ENCODE data around the gene RND3. TPM values are rescaled to one million over a fixed set of nuclear protein-coding genes. Genes with fewer than 3 reads are reported as not detected.

Gene RND3
- total and polyA plus RNA-seq, 2 of the 13 experiments (the other 11 are each of a cell fraction or from before 2014, with no cell fraction given), result 0.13 to 0.42 TPM

DNA sequence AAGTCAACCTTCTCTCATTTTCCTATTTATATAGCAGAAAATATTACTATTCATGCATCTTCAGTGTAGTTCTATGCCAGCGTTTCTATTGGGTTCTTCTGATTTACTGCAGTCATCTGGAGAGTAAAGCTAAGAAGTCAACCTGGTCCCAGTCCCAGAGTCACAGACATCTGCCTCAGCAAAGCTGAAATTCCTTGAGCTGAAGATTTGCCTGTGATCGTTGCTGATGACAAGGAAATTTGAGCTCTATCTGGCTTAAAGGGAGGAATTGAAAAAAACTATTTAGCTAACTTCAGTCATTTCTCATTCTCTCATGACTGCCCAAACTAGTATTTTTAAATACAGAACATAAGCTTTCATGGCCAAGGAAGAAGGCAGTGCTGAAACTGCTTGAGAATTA is 45.7 kb downstream of the RND3 start (continued):
- TF ChIP-seq, protein P1, sequence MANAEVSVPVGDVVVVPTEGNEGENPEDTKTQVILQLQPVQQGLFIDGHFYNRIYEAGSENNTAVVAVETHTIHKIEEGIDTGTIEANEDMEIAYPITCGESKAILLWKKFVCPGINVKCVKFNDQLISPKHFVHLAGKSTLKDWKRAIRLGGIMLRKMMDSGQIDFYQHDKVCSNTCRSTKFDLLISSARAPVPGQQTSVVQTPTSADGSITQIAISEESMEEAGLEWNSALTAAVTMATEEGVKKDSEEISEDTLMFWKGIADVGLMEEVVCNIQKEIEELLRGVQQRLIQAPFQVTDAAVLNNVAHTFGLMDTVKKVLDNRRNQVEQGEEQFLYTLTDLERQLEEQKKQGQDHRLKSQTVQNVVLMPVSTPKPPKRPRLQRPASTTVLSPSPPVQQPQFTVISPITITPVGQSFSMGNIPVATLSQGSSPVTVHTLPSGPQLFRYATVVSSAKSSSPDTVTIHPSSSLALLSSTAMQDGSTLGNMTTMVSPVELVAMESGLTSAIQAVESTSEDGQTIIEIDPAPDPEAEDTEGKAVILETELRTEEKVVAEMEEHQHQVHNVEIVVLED (CRISPR knock-in tag; IDR thresholded peaks at IDR 0.05; ENCODE audit: borderline replicate concordance), result no peak
- TF ChIP-seq KLF9 (CRISPR knock-in tag; IDR thresholded peaks at IDR 0.05; ENCODE audit: low read depth) (no peak), ZC3H4 (CRISPR knock-in tag; IDR thresholded peaks at IDR 0.05; ENCODE audit: borderline replicate concordance) (no peak), ZNF567 (CRISPR knock-in tag; IDR thresholded peaks at IDR 0.05; ENCODE audit: borderline replicate concordance) (no peak), TBL1XR1 (IDR thresholded peaks at IDR 0.05; ENCODE audit: borderline replicate concordance, low read length, partially characterized antibody) (no peak), NFKB2 (CRISPR knock-in tag; IDR thresholded peaks at IDR 0.05; ENCODE audit: borderline replicate concordance) (no peak), MAFK (conservative IDR thresholded peaks at IDR 0.05 in 1 of 2, IDR thresholded peaks at IDR 0.05 in 1 of 2; ENCODE audit: low read length in 2 of 2) (no peak), ZNF12 (CRISPR knock-in tag; IDR thresholded peaks at IDR 0.05) (no peak), SMARCC2 (IDR thresholded peaks at IDR 0.05) (no peak)
- TF ChIP-seq, protein P2, sequence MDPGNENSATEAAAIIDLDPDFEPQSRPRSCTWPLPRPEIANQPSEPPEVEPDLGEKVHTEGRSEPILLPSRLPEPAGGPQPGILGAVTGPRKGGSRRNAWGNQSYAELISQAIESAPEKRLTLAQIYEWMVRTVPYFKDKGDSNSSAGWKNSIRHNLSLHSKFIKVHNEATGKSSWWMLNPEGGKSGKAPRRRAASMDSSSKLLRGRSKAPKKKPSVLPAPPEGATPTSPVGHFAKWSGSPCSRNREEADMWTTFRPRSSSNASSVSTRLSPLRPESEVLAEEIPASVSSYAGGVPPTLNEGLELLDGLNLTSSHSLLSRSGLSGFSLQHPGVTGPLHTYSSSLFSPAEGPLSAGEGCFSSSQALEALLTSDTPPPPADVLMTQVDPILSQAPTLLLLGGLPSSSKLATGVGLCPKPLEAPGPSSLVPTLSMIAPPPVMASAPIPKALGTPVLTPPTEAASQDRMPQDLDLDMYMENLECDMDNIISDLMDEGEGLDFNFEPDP (CRISPR knock-in tag; conservative IDR thresholded peaks at IDR 0.05), result no peak

DNA sequence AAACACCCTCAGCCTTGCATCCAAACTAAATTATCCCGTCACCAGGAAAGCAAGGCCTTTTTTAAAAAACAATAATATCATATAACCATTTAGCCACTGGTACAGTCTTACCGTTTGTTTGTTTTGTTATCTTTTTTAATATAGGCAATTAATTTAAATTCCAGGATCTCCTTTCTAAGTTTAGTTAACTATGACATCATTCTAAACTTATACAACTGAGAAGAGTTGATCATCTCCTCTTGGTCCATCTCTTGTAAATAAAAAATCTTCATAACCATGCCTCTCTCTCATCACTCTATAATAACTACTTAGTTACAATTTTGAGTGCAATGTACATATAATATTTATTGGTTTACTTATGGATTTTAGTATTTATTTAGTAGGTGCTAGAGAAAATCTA is 46.2 kb downstream of the RND3 start:
- no peaks in the 10 kb centered on the region for H3K4me1 ChIP-seq (ENCODE audit: insufficient read depth, low read length)
- WGBS (ENCODE audit: low lambda C conversion rate), result 1% methylated on average over 2 of the region's 2 CpGs
- no TSS peak for BruUV-seq (replicated peaks)
- FAIRE-seq (no peak), DNase-seq (ENCODE audit: low spot score) (no peak), ATAC-seq (no peak)
- peaks cover 18% of the 10 kb centered on the region; the same call in 1 of the 2 replicates for H3K9me3 ChIP-seq (ENCODE audit: low read length)
- CTCF ChIA-PET (ENCODE audit: low intra/inter-chr PET ratio, low total read pairs), result no interaction called here
- intact Hi-C loops (cut with micrococcal nuclease; ENCODE audit: unreplicated experiment) (no loop called here), in situ Hi-C loops (cut with HindIII; ENCODE audit: extremely low pct_ligation_motif_present, low pct_unique_long_range_greater_than_20kb) (no loop called here)
- no peak overlapping the region for H3K27ac ChIP-seq (ENCODE audit: extremely low read length, insufficient read depth, low read length)
- no peaks in the 10 kb centered on the region for H3K36me3 ChIP-seq (replicated peaks in 1 of 2; ENCODE audit: control insufficient read depth in 1 of 2, insufficient read depth in 2 of 2, low read length in 2 of 2)
- H3K79me2 ChIP-seq (ENCODE audit: insufficient read depth, low read length), result no peaks in the 10 kb centered on the region
- no peak overlapping the region for H2AFZ ChIP-seq (ENCODE audit: low read length)
- no peak overlapping the region for H3K9ac ChIP-seq (ENCODE audit: insufficient read depth, low read depth, low read length)
- H3K4me3 ChIP-seq (replicated peaks in 1 of 3; ENCODE audit: insufficient read depth in 1 of 3, low read depth in 2 of 3, low read length in 3 of 3), result no peak overlapping the region
- H3K27me3 ChIP-seq (ENCODE audit: control insufficient read depth in 1 of 2, insufficient read depth in 2 of 2, low read length in 2 of 2), result no peaks in the 10 kb centered on the region
- POLR2A ChIA-PET, result no interaction called here
- H3K4me2 ChIP-seq (ENCODE audit: low read depth, low read length), result no peak overlapping the region
- H4K20me1 ChIP-seq (ENCODE audit: insufficient read depth, low read length), result no peaks in the 10 kb centered on the region
- TF ChIP-seq, protein P3, sequence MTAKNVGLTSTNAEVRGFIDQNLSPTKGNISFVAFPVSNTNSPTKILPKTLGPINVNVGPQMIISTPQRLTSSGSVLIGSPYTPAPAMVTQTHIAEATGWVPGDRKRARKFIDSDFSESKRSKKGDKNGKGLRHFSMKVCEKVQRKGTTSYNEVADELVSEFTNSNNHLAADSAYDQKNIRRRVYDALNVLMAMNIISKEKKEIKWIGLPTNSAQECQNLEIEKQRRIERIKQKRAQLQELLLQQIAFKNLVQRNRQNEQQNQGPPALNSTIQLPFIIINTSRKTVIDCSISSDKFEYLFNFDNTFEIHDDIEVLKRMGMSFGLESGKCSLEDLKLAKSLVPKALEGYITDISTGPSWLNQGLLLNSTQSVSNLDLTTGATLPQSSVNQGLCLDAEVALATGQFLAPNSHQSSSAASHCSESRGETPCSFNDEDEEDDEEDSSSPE (CRISPR knock-in tag; IDR thresholded peaks at IDR 0.05), result no peak
- TF ChIP-seq ATF7 (IDR thresholded peaks at IDR 0.05) (peak; percentile 92), ATF7 (CRISPR knock-in tag; IDR thresholded peaks at IDR 0.05) (no peak), ZSCAN22 (CRISPR knock-in tag; IDR thresholded peaks at IDR 0.05) (no peak), GZF1 (CRISPR knock-in tag; IDR thresholded peaks at IDR 0.05) (no peak), NCOA2 (CRISPR knock-in tag; IDR thresholded peaks at IDR 0.05) (no peak)
- TF ChIP-seq, protein P4, sequence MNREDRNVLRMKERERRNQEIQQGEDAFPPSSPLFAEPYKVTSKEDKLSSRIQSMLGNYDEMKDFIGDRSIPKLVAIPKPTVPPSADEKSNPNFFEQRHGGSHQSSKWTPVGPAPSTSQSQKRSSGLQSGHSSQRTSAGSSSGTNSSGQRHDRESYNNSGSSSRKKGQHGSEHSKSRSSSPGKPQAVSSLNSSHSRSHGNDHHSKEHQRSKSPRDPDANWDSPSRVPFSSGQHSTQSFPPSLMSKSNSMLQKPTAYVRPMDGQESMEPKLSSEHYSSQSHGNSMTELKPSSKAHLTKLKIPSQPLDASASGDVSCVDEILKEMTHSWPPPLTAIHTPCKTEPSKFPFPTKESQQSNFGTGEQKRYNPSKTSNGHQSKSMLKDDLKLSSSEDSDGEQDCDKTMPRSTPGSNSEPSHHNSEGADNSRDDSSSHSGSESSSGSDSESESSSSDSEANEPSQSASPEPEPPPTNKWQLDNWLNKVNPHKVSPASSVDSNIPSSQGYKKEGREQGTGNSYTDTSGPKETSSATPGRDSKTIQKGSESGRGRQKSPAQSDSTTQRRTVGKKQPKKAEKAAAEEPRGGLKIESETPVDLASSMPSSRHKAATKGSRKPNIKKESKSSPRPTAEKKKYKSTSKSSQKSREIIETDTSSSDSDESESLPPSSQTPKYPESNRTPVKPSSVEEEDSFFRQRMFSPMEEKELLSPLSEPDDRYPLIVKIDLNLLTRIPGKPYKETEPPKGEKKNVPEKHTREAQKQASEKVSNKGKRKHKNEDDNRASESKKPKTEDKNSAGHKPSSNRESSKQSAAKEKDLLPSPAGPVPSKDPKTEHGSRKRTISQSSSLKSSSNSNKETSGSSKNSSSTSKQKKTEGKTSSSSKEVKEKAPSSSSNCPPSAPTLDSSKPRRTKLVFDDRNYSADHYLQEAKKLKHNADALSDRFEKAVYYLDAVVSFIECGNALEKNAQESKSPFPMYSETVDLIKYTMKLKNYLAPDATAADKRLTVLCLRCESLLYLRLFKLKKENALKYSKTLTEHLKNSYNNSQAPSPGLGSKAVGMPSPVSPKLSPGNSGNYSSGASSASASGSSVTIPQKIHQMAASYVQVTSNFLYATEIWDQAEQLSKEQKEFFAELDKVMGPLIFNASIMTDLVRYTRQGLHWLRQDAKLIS (CRISPR knock-in tag; IDR thresholded peaks at IDR 0.05), result no peak

Data from HepG2 (cell line).